ENCODE measurements around the gene CBFA2T3.

DNA sequence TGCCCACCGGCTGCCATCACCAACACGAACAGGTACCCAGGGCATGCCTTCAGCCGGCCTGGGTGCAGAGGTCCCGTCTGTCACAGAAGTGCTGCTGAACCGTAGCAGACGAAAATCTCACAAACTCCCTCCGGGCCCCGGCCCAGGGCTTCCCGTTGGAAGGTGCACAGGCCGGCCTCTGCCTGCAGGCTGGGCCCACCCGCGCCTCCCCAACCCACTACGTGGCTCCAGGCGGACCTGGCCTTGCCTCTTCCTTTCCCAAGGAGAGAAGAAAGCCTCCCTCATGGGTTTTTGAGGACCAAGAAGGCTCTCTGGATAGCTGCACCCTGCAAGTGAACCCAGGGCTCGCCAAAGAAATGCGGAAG lies 65.1 kb downstream of the CBFA2T3 start:
- TF ChIP-seq, protein P1, sequence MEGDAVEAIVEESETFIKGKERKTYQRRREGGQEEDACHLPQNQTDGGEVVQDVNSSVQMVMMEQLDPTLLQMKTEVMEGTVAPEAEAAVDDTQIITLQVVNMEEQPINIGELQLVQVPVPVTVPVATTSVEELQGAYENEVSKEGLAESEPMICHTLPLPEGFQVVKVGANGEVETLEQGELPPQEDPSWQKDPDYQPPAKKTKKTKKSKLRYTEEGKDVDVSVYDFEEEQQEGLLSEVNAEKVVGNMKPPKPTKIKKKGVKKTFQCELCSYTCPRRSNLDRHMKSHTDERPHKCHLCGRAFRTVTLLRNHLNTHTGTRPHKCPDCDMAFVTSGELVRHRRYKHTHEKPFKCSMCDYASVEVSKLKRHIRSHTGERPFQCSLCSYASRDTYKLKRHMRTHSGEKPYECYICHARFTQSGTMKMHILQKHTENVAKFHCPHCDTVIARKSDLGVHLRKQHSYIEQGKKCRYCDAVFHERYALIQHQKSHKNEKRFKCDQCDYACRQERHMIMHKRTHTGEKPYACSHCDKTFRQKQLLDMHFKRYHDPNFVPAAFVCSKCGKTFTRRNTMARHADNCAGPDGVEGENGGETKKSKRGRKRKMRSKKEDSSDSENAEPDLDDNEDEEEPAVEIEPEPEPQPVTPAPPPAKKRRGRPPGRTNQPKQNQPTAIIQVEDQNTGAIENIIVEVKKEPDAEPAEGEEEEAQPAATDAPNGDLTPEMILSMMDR (IDR thresholded peaks at IDR 0.05): no peak
- TF ChIP-seq POLR2A (IDR thresholded peaks at IDR 0.05): no peak
